ENCODE measurements around the gene CAMK2A. TPM values are rescaled to one million over a fixed set of nuclear protein-coding genes. Genes with fewer than 3 reads are reported as not detected.

The CAMK2A gene
- total RNA-seq, 1 donor from 2014 or later, result not detected

DNA sequence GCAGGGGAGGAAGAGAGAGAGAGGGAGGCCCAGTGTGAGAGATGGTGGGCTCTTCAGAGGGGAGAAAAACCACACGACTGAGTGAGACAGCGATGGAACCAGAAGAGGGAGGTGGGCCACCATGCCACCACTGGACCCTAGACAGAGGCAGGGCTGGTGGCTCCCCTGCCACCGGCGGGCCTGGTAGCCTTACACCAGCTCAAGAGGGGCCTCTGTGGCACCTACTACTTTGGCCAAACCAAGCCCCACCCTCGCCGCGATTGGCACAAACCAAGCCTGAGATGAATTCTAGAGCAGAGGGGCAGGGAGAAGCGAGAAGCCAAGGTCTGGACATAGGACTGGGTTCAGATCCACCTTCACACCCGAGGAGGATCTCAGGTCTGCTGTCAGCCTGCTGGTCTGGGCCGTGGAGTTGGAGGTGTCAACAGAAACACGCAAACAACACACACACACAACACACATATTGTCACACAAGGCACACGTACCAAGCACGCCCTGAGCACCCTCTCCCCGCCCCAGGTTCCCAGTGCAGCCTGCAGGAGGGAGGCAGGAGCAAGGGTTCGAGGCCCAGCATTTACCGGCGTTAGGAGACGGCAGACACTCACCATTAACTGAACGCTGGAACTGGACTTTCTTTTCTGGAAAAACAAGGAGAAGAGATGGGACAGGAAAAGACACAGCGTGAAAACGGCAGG is 50.3 kb downstream of the CAMK2A start:
- H3K4me1 Mint-ChIP-seq (ENCODE audit: low read depth), result no peaks in the 10 kb centered on the region
- H3K27me3 Mint-ChIP-seq (ENCODE audit: low read depth), result peaks cover 8% of the 10 kb centered on the region
- no peak overlapping the region for H3K27ac Mint-ChIP-seq (ENCODE audit: unreplicated experiment)
- no peak for DNase-seq (ENCODE audit: low spot score)
- TF ChIP-seq, protein P1, sequence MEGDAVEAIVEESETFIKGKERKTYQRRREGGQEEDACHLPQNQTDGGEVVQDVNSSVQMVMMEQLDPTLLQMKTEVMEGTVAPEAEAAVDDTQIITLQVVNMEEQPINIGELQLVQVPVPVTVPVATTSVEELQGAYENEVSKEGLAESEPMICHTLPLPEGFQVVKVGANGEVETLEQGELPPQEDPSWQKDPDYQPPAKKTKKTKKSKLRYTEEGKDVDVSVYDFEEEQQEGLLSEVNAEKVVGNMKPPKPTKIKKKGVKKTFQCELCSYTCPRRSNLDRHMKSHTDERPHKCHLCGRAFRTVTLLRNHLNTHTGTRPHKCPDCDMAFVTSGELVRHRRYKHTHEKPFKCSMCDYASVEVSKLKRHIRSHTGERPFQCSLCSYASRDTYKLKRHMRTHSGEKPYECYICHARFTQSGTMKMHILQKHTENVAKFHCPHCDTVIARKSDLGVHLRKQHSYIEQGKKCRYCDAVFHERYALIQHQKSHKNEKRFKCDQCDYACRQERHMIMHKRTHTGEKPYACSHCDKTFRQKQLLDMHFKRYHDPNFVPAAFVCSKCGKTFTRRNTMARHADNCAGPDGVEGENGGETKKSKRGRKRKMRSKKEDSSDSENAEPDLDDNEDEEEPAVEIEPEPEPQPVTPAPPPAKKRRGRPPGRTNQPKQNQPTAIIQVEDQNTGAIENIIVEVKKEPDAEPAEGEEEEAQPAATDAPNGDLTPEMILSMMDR (IDR thresholded peaks at IDR 0.05), result no peak
- no peaks in the 10 kb centered on the region for H3K9me3 Mint-ChIP-seq (ENCODE audit: low read depth)
- H3K36me3 Mint-ChIP-seq (ENCODE audit: low read depth), result peaks cover 2% of the 10 kb centered on the region
- no peak overlapping the region for H3K4me3 Mint-ChIP-seq (ENCODE audit: unreplicated experiment)

DNA sequence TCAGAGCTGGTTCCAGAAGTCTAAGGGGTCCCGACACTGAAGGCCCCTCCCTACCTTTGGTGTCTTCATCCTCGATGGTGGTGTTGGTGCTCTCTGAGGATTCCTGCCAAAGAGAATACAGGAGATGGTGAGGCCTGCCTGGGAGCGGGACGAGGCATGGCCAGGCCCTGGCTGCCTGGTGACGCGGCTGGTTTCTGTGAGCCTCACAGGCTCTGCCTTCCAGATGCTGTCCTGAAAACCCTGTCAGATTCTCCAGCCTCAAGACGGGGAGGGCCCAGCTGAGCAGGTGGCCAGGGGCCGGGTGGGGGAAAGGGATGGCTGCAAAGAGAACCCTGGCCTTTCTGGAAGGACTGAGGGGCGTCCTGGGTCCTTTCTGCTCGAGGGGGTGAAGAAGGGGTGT is 50.9 kb downstream of the CAMK2A start:
- no peak overlapping the region for H3K27ac Mint-ChIP-seq (ENCODE audit: unreplicated experiment)
- peaks cover 8% of the 10 kb centered on the region for H3K27me3 Mint-ChIP-seq (ENCODE audit: low read depth)
- H3K9me3 Mint-ChIP-seq (ENCODE audit: low read depth), result no peaks in the 10 kb centered on the region
- DNase-seq (ENCODE audit: low spot score), result no peak
- H3K4me1 Mint-ChIP-seq (ENCODE audit: low read depth), result no peaks in the 10 kb centered on the region
- H3K4me3 Mint-ChIP-seq (ENCODE audit: unreplicated experiment), result no peak overlapping the region
- TF ChIP-seq, protein P1 (IDR thresholded peaks at IDR 0.05), result no peak
- H3K36me3 Mint-ChIP-seq (ENCODE audit: low read depth), result peaks cover 2% of the 10 kb centered on the region

DNA sequence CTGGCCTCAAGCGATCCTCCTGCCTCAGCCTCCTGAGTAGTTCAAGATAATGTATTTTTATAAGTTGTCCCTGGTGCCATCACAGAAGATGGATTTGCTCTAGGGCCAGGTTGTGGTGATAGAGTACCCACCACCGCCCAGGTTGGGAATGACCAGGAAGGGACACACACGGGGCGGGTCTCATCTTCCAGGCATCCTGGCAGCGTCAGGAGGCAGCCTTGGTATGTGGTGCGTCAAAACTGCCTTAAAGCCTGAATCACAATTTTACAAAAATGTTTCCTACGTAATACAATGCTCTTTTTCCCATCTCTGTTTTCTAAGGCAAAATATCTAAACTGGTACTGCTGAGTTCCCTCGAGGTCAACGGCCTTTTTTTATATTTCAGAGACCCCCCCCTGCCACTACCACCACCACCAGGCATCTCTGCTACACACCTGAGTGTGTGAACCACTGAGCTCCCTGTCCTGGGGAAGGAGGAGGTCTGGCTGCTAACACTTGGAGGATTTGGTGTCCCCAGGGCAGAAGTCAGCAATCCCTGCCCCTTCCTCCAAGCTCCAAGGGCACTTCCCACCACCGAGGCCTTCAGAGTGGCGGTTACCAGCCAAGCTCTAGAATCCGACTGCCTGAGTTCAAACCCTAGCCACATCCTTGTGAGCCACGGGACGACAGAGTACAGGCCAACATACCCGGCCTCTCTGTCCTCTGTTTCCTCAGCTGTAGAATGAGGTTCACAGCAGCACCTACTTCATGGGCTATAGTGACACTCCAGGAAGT is 52.4 kb downstream of the CAMK2A start:
- Mint-ChIP-seq H3K36me3 (ENCODE audit: low read depth) (no peaks in the 10 kb centered on the region), H3K4me1 (ENCODE audit: low read depth) (no peaks in the 10 kb centered on the region), H3K9me3 (ENCODE audit: low read depth) (no peaks in the 10 kb centered on the region), H3K4me3 (ENCODE audit: unreplicated experiment) (no peak overlapping the region), H3K27me3 (ENCODE audit: low read depth) (peaks cover 6% of the 10 kb centered on the region), H3K27ac (ENCODE audit: unreplicated experiment) (no peak overlapping the region)
- TF ChIP-seq, protein P1 (IDR thresholded peaks at IDR 0.05), result no peak
- DNase-seq (ENCODE audit: low spot score), result no peak

DNA sequence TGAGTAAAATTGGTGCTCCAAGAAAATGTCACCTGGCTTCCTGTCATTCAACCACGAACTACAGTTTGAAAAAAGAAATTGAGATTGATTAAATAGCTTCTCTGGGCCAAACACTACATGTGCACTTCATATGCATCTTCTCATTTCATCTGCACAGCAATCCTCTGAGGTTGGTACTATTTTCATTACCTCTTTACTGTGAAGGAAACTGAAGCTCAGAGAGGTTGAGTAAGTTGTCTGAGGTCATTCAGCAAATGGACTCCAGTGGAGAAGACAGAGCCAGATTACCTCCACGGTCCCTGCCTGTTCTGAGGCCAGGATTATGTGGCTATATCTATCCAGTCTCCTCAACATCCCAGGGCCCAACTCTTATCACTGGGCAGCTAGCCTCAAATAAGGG is 53.3 kb downstream of the CAMK2A start:
- Mint-ChIP-seq H3K27me3 (ENCODE audit: low read depth) (peaks cover under 1% of the 10 kb centered on the region), H3K36me3 (ENCODE audit: low read depth) (no peaks in the 10 kb centered on the region), H3K4me1 (ENCODE audit: low read depth) (no peaks in the 10 kb centered on the region), H3K9me3 (ENCODE audit: low read depth) (no peaks in the 10 kb centered on the region), H3K27ac (ENCODE audit: unreplicated experiment) (no peak overlapping the region), H3K4me3 (ENCODE audit: unreplicated experiment) (no peak overlapping the region)
- TF ChIP-seq, protein P1 (IDR thresholded peaks at IDR 0.05), result no peak
- DNase-seq (ENCODE audit: low spot score), result no peak

DNA sequence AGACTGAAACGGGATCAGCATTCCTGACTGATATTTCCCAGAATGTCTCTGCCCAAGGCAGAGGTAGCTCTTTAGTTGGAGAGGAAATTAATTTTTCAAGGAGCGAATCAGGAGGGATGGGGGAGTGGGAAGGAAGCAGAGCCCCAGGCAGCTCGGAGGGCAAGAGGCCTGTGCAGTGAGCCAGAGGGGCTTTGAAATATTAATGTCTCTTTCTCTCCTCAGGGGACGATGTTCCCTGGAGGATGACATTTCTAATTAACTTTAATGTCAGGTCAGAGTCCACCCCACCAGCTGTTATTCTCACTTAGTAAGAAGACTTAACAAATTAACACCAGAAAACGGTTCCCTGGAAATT is 54.1 kb downstream of the CAMK2A start:
- TF ChIP-seq, protein P1 (IDR thresholded peaks at IDR 0.05), result no peak
- H3K36me3 Mint-ChIP-seq (ENCODE audit: low read depth), result no peaks in the 10 kb centered on the region
- no peaks in the 10 kb centered on the region for H3K27me3 Mint-ChIP-seq (ENCODE audit: low read depth)
- H3K9me3 Mint-ChIP-seq (ENCODE audit: low read depth), result no peaks in the 10 kb centered on the region
- H3K27ac Mint-ChIP-seq (ENCODE audit: unreplicated experiment), result no peak overlapping the region
- H3K4me3 Mint-ChIP-seq (ENCODE audit: unreplicated experiment), result no peak overlapping the region
- DNase-seq (ENCODE audit: low spot score), result no peak
- H3K4me1 Mint-ChIP-seq (ENCODE audit: low read depth), result no peaks in the 10 kb centered on the region

Data from chondrocyte (in vitro differentiated cells).